HFFc6 (cell line): ENCODE data around the gene PDE4D. TPM values are rescaled to one million over a fixed set of nuclear protein-coding genes. Genes with fewer than 3 reads are reported as not detected.

Experiments
- DNase-seq: peaks from one replicate; pipeline ENCODE4 v3.0.0-alpha.2; 2018
- H3K27ac Mint-ChIP-seq: 2 replicates; pipeline ENCODE4 v1.8.0; 2020; ENCODE audit warnings: mild to moderate bottlenecking, mixed read lengths
- H3K27me3 Mint-ChIP-seq: 2 replicates; pipeline ENCODE4 v1.8.0; 2021; ENCODE audit warnings: mild to moderate bottlenecking, moderate library complexity, mixed read lengths; ENCODE audit not compliant: insufficient read depth
- H3K36me3 Mint-ChIP-seq: 2 replicates; pipeline ENCODE4 v1.8.0; 2021; ENCODE audit warnings: low read depth, mixed read lengths
- H3K4me1 Mint-ChIP-seq: 2 replicates; pipeline ENCODE4 v1.8.0; 2020; ENCODE audit warnings: low read depth, mixed read lengths
- H3K4me3 Mint-ChIP-seq: 2 replicates; pipeline ENCODE4 v1.8.0; 2020; ENCODE audit warnings: mild to moderate bottlenecking, moderate library complexity, mixed read lengths
- H3K9me3 Mint-ChIP-seq: 2 replicates; pipeline ENCODE4 v1.8.0; 2020; ENCODE audit warnings: mild to moderate bottlenecking, mixed read lengths
- total RNA-seq, 6 experiments: library from RNA; stranded (reverse); fragmentation: NEBNext Ultra II Directional; extraction: Animal tissue kit (Norgen Biotek cat#: 25700); gene quantifications; 2 replicates in 1 of 6; 3 replicates in 5 of 6; pipeline ENCODE4 v1.2.3, GENCODE V29; 2021
- TF ChIP-seq, protein P1 (sequence below): fragments of 200-600 bp; sonication (generic); IDR thresholded peaks from 2 replicates; pipeline ENCODE4 v1.5.0; 2021; ENCODE audit warnings: antibody characterized with exemption, mild to moderate bottlenecking

Gene PDE4D
- total RNA-seq, 6 experiments from 2014 or later: 1.8 to 7.3 (median 6.2) TPM

DNA sequence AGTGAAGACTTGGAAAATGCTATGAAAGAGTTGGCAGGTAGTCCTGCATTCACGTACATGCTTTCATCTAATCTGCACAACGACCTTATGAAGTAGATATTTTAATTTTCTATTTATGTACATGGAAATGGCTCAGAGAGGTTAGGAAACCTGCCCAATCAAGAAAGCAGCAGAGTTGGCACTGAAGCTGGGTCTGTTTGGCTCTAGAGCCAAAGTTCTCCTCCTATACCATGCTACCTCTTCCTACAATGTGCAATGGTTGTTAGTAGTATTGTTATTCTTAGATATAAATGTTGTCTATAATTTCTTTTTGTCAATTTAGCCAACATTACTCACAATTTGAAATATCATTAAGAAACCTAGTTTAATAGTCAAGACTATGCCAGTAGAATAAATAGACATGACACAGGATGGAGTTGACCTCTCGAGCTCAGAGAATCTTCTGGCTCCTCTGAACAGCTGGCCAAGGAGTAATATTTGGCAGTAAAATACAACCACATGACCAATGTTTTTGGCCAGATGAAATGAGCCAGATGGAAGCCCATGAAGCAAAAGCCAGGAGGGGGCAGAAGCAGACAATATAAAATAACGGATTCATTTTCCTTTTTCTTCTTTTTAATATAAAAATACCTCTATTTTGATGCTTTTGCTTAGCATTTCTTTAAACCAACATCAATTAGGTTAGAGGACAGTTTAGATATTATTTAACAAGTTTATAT is 542.3 kb downstream of the PDE4D start:
- Mint-ChIP-seq H3K36me3 (no peaks in the 10 kb centered on the region), H3K27me3 (peaks cover 4% of the 10 kb centered on the region), H3K4me1 (no peaks in the 10 kb centered on the region), H3K27ac (no peak overlapping the region), H3K9me3 (no peaks in the 10 kb centered on the region), H3K4me3 (no peak overlapping the region)
- no peak for DNase-seq
- TF ChIP-seq, protein P1, sequence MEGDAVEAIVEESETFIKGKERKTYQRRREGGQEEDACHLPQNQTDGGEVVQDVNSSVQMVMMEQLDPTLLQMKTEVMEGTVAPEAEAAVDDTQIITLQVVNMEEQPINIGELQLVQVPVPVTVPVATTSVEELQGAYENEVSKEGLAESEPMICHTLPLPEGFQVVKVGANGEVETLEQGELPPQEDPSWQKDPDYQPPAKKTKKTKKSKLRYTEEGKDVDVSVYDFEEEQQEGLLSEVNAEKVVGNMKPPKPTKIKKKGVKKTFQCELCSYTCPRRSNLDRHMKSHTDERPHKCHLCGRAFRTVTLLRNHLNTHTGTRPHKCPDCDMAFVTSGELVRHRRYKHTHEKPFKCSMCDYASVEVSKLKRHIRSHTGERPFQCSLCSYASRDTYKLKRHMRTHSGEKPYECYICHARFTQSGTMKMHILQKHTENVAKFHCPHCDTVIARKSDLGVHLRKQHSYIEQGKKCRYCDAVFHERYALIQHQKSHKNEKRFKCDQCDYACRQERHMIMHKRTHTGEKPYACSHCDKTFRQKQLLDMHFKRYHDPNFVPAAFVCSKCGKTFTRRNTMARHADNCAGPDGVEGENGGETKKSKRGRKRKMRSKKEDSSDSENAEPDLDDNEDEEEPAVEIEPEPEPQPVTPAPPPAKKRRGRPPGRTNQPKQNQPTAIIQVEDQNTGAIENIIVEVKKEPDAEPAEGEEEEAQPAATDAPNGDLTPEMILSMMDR: no peak

DNA sequence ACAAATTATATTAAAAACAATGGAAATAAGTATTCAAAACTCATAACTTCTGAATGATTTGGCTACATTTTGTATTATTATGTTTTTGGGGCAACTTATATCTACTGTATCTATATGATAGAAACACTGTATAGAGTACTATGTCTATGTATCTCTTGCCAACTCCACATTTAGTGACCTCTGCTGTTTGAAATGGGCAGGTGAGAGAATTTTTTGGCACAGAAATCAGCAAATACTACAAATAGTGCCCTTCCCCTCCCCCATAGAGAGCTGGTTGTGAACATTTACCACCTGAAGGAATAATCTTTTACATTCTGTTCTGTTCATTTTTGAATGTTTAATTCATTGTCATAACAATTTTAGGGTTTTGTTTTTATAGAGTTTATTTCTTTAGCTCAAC is 545.3 kb downstream of the PDE4D start:
- H3K9me3 Mint-ChIP-seq: no peaks in the 10 kb centered on the region
- H3K4me3 Mint-ChIP-seq: no peak overlapping the region
- H3K27me3 Mint-ChIP-seq: peaks cover 11% of the 10 kb centered on the region
- DNase-seq: no peak
- no peaks in the 10 kb centered on the region for H3K36me3 Mint-ChIP-seq
- H3K27ac Mint-ChIP-seq: no peak overlapping the region
- TF ChIP-seq, protein P1: no peak
- no peaks in the 10 kb centered on the region for H3K4me1 Mint-ChIP-seq

DNA sequence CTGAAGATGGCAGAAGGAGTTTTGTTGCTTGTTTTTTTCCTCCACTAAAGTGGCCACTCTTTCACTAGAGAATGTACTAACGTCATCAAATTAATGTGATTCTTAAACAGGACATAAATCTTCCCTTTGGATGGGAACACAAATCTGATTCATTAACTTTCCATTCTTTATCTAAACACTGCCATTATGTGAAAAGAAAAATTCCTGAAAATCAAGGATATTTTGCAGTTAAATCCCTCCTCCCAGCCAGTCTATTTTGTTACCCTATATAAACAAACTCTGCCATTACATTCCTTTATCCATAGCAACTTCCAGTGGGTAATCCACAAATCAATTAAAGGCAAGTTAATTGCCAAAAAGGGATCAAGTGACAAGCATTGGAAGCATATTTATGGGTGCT is 546.5 kb downstream of the PDE4D start:
- no peaks in the 10 kb centered on the region for H3K4me1 Mint-ChIP-seq
- H3K36me3 Mint-ChIP-seq: no peaks in the 10 kb centered on the region
- DNase-seq: no peak
- H3K9me3 Mint-ChIP-seq: no peaks in the 10 kb centered on the region
- no peak overlapping the region for H3K27ac Mint-ChIP-seq
- TF ChIP-seq, protein P1: no peak
- peaks cover 11% of the 10 kb centered on the region for H3K27me3 Mint-ChIP-seq
- H3K4me3 Mint-ChIP-seq: no peak overlapping the region

DNA sequence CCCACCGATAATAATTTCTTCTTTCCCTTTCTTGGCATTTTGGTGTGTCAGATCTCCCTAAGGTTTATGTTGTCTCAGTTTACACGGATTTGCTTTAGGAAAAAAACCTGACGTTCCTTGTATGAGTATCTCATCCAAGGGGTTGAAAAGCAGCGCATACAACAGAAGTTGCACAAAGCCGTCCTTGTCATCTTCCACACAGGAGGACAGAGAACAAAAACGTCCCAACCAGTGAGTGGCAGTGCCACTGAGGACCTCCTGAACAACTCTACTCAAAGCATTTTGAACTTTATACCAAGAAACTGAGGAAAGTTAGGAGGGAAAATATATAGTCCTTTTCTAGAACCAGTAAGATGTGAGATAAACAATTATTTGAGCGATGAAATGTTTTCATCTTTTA is 547.0 kb downstream of the PDE4D start:
- Mint-ChIP-seq H3K27me3 (peaks cover 11% of the 10 kb centered on the region), H3K36me3 (no peaks in the 10 kb centered on the region), H3K9me3 (no peaks in the 10 kb centered on the region), H3K27ac (no peak overlapping the region), H3K4me1 (no peaks in the 10 kb centered on the region), H3K4me3 (no peak overlapping the region)
- TF ChIP-seq, protein P1: no peak
- no peak for DNase-seq

DNA sequence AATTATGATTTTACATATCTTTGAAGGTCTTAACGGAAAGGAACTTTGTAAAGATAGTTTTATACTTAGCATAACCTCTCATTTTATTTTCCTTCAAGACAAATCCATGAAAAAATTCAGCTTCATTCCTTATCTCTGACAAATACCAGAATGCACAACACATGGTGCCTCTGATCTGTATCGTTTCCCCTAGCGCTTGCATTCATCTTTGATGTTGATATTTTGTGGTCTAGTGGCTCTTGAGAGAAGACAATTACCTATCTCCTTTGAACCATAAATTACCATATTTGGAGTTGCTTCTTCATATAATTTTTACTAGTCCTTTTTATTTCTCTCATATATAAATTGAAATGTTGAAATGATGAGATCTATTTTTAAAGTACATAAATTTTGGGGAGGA is 551.3 kb downstream of the PDE4D start:
- Mint-ChIP-seq H3K27me3 (peaks cover 8% of the 10 kb centered on the region), H3K4me3 (no peak overlapping the region), H3K36me3 (no peaks in the 10 kb centered on the region), H3K27ac (no peak overlapping the region), H3K4me1 (no peaks in the 10 kb centered on the region), H3K9me3 (no peaks in the 10 kb centered on the region)
- TF ChIP-seq, protein P1: no peak
- DNase-seq: no peak
